HUES48 (cell line): ENCODE results near the gene RPRD1B.
"Not testable (repeated sequence)": the region's sequence is repeated elsewhere in the genome, so short reads cannot be mapped to it uniquely, and the experiment has no call there.

Experiments
- H3K27ac ChIP-seq: one replicate; pipeline ENCODE4 v1.7.0; 2013; ENCODE audit warnings: low read depth, low read length, inconsistent platforms
- H3K27me3 ChIP-seq: 2 replicates; pipeline ENCODE4 v1.6.1; 2013; ENCODE audit warnings: mild to moderate bottlenecking, low read length; ENCODE audit not compliant: control insufficient read depth, insufficient read depth
- H3K36me3 ChIP-seq: 2 replicates; pipeline ENCODE4 v1.6.1; 2013; ENCODE audit warnings: low read length; ENCODE audit not compliant: control insufficient read depth, insufficient read depth
- H3K4me1 ChIP-seq: 2 replicates; pipeline ENCODE4 v1.6.1; 2013; ENCODE audit warnings: mild to moderate bottlenecking, low read length; ENCODE audit not compliant: control insufficient read depth, insufficient read depth
- H3K4me3 ChIP-seq: 2 replicates; pipeline ENCODE4 v1.5.1; 2013; ENCODE audit warnings: mild to moderate bottlenecking, low read depth, low read length
- H3K9ac ChIP-seq: 2 replicates; pipeline ENCODE4 v1.6.1; 2013; ENCODE audit warnings: mild to moderate bottlenecking, low read depth, low read length, moderate library complexity
- H3K9me3 ChIP-seq: 2 replicates; pipeline ENCODE4 v1.6.1; 2013; ENCODE audit warnings: low read length; ENCODE audit not compliant: control insufficient read depth, insufficient read depth

RPRD1B gene

GRCh38 chr20:38092260-38092857 is 58.8 kb downstream of the RPRD1B start:
- no peaks in the 10 kb centered on the region for H3K27me3 ChIP-seq
- no peak overlapping the region for H3K27ac ChIP-seq
- H3K9ac ChIP-seq: no peak overlapping the region
- peaks cover 41% of the 10 kb centered on the region for H3K36me3 ChIP-seq
- H3K4me1 ChIP-seq: no peaks in the 10 kb centered on the region
- H3K4me3 ChIP-seq: no peak overlapping the region
- no peaks in the 10 kb centered on the region for H3K9me3 ChIP-seq

- Histone ChIP-seq H3K9ac (no peak overlapping the region), H3K27me3 (no peaks in the 10 kb centered on the region), H3K4me1 (no peaks in the 10 kb centered on the region), H3K27ac (no peak overlapping the region), H3K4me3 (no peak overlapping the region), H3K36me3 (peaks cover 36% of the 10 kb centered on the region), H3K9me3 (no peaks in the 10 kb centered on the region)
Observed at GRCh38 chr20:38092915-38093314, 59.4 kb downstream of the RPRD1B start.

GRCh38 chr20:38093641-38094077 is 60.1 kb downstream of the RPRD1B start:
- Histone ChIP-seq H3K4me1 (no peaks in the 10 kb centered on the region), H3K27me3 (no peaks in the 10 kb centered on the region), H3K4me3 (no peak overlapping the region), H3K9ac (no peak overlapping the region), H3K36me3 (peaks cover 29% of the 10 kb centered on the region), H3K27ac (no peak overlapping the region), H3K9me3 (no peaks in the 10 kb centered on the region)

- Histone ChIP-seq H3K4me1 (no peaks in the 10 kb centered on the region), H3K4me3 (no peak overlapping the region), H3K9me3 (no peaks in the 10 kb centered on the region), H3K27me3 (no peaks in the 10 kb centered on the region), H3K27ac (no peak overlapping the region), H3K9ac (no peak overlapping the region), H3K36me3 (peaks cover 22% of the 10 kb centered on the region)
Observed at GRCh38 chr20:38094373-38094891, 60.9 kb downstream of the RPRD1B start.

GRCh38 chr20:38095017-38095686 is 61.6 kb downstream of the RPRD1B start:
- no peak overlapping the region for H3K9ac ChIP-seq
- H3K9me3 ChIP-seq: no peaks in the 10 kb centered on the region
- peaks cover 15% of the 10 kb centered on the region; the same call in 1 of the 2 replicates for H3K36me3 ChIP-seq
- H3K4me1 ChIP-seq: no peaks in the 10 kb centered on the region
- no peak overlapping the region for H3K4me3 ChIP-seq
- no peaks in the 10 kb centered on the region for H3K27me3 ChIP-seq
- no peak overlapping the region for H3K27ac ChIP-seq

GRCh38 chr20:38098952-38099351 is 65.4 kb downstream of the RPRD1B start:
- no peak overlapping the region for H3K9ac ChIP-seq
- no peak overlapping the region for H3K27ac ChIP-seq
- no peaks in the 10 kb centered on the region for H3K36me3 ChIP-seq
- no peaks in the 10 kb centered on the region for H3K4me1 ChIP-seq
- no peaks in the 10 kb centered on the region for H3K27me3 ChIP-seq
- no peak overlapping the region for H3K4me3 ChIP-seq
- H3K9me3 ChIP-seq: no peaks in the 10 kb centered on the region

DNA sequence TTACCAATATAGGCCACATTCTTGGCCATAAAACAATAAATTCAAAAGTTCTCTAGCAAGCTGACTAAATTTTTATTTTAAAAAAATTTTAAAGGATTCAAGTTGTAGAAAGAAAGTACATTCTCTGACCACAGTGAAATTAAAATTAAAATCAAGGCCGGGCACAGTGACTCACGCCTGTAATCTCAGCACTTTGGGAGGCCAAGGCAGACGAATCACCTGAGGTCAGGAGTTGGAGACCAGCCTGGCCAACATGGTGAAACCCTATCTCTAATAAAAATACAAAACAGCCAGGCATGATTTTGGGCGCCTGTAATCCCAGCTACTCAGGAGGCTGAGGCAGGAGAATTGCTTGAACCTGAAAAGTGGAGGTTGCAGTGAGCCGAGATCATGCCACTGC is 68.7 kb downstream of the RPRD1B start:
- H3K4me1 ChIP-seq, H3K27ac ChIP-seq: not testable (repeated sequence)

GRCh38 chr20:38104285-38104684 is 70.7 kb downstream of the RPRD1B start:
- H3K4me3 ChIP-seq: no peak overlapping the region
- no peaks in the 10 kb centered on the region for H3K9me3 ChIP-seq
- no peak overlapping the region for H3K27ac ChIP-seq
- no peaks in the 10 kb centered on the region for H3K36me3 ChIP-seq
- no peaks in the 10 kb centered on the region for H3K27me3 ChIP-seq
- H3K9ac ChIP-seq: no peak overlapping the region
- no peaks in the 10 kb centered on the region for H3K4me1 ChIP-seq

More for the DNA sequence above, 68.7 kb downstream of the RPRD1B start:
- not testable (repeated sequence) for H3K27me3 ChIP-seq, H3K36me3 ChIP-seq, H3K9ac ChIP-seq, H3K4me3 ChIP-seq, H3K9me3 ChIP-seq

DNA sequence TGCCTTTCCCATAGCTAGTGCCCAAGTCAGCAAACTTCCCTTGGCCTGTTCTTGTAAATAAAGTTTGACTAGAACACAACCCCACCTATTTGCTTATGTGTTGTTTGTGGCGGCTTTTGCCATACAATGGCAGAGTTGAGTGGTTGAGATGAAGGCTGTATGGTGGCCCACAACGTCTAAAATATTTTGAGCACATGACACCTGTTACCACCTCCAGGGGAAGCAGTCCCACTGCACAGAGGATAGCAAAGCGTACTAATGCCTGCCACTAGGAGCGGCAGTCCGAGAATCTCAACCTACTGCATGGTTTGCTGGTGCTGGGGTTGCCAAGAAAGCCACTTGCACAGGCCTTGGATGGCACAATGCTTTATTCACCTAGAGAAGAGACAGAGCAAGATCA is 72.9 kb downstream of the RPRD1B start:
- H3K4me3 ChIP-seq: no peak overlapping the region
- no peaks in the 10 kb centered on the region for H3K9me3 ChIP-seq
- no peaks in the 10 kb centered on the region for H3K36me3 ChIP-seq
- no peaks in the 10 kb centered on the region for H3K27me3 ChIP-seq
- H3K9ac ChIP-seq: no peak overlapping the region
- H3K27ac ChIP-seq: no peak overlapping the region
- H3K4me1 ChIP-seq: no peaks in the 10 kb centered on the region

GRCh38 chr20:38107386-38107785 is 73.8 kb downstream of the RPRD1B start:
- not testable (repeated sequence) for H3K36me3 ChIP-seq, H3K9ac ChIP-seq

GRCh38 chr20:38107916-38108315 is 74.4 kb downstream of the RPRD1B start:
- not testable (repeated sequence) for H3K36me3 ChIP-seq, H3K27me3 ChIP-seq, H3K4me3 ChIP-seq, H3K9ac ChIP-seq, H3K4me1 ChIP-seq, H3K9me3 ChIP-seq, H3K27ac ChIP-seq

More at GRCh38 chr20:38107386-38107785, 73.8 kb downstream of the RPRD1B start:
- not testable (repeated sequence) for H3K9me3 ChIP-seq, H3K27ac ChIP-seq, H3K27me3 ChIP-seq, H3K4me3 ChIP-seq, H3K4me1 ChIP-seq
